A673 (cell line): ENCODE data around the gene BUD23. TPM values are rescaled to one million over a fixed set of nuclear protein-coding genes. Genes with fewer than 3 reads are reported as not detected.
A peak's percentile ranks its signal among the peaks of the same experiment; 100 is the strongest.

Experiments
- BruUV-seq: library from RNA; stranded (reverse); fragments of 400-500 nt; replicated peaks from 2 replicates; lab custom pipeline; 2021; lab: Mats Ljungman, UMichigan
- CTCF ChIA-PET: fragments of 300-600 bp; sonication (Branson Sonifier 250); formaldehyde crosslinking; loops from one replicate; lab custom pipeline; 2022; ENCODE audit warnings: antibody characterized with exemption; lab: Charles Lee
- POLR2A ChIA-PET: fragments of 300-600 bp; sonication (Branson Sonifier 250); formaldehyde crosslinking; loops from one replicate; lab custom pipeline; 2022; ENCODE audit warnings: antibody characterized with exemption; ENCODE audit not compliant: low non-redundant PET; lab: Charles Lee
- DNase-seq: peaks from one replicate; pipeline ENCODE4 v3.0.0-alpha.2; 2015; ENCODE audit warnings: low spot score
- H3K27ac ChIP-seq: fragments of 200-600 bp; sonication (generic); 2 replicates; pipeline ENCODE4 v1.5.1; 2016; ENCODE audit warnings: mixed run types, low read depth, mild to moderate bottlenecking, mixed read lengths, antibody characterized with exemption, low read length; ENCODE audit not compliant: poor library complexity, severe bottlenecking
- H3K27me3 ChIP-seq: fragments of 200-600 bp; sonication (generic); replicated peaks from 2 replicates; pipeline ENCODE4 v1.6.1; 2017; ENCODE audit warnings: mixed run types, low read depth, mild to moderate bottlenecking, mixed read lengths, antibody characterized with exemption, low read length; ENCODE audit not compliant: insufficient read depth, poor library complexity
- H3K36me3 ChIP-seq: fragments of 200-600 bp; sonication (generic); 2 replicates; pipeline ENCODE4 v1.6.1; 2016; ENCODE audit warnings: mixed run types, mild to moderate bottlenecking, mixed read lengths, antibody characterized with exemption, low read length; ENCODE audit not compliant: insufficient read depth, poor library complexity, severe bottlenecking
- H3K4me1 ChIP-seq: fragments of 200-600 bp; sonication (generic); 2 replicates; pipeline ENCODE4 v1.6.1; 2017; ENCODE audit warnings: mixed run types, mild to moderate bottlenecking, mixed read lengths, antibody characterized with exemption, low read length; ENCODE audit not compliant: insufficient read depth, poor library complexity, severe bottlenecking
- H3K4me3 ChIP-seq: fragments of 200-600 bp; sonication (generic); 2 replicates; pipeline ENCODE4 v1.5.1; 2016; ENCODE audit warnings: low read depth, mixed run types, mild to moderate bottlenecking, mixed read lengths, low read length; ENCODE audit not compliant: poor library complexity, severe bottlenecking
- H3K9me3 ChIP-seq: fragments of 200-600 bp; sonication (generic); 2 replicates; pipeline ENCODE4 v1.6.1; 2016; ENCODE audit warnings: mixed run types, low read depth, mild to moderate bottlenecking, mixed read lengths, antibody characterized with exemption, low read length; ENCODE audit not compliant: poor library complexity, severe bottlenecking
- EZH2 ChIP-seq: fragments of 200-600 bp; sonication (generic); IDR thresholded peaks from 2 replicates; pipeline ENCODE4 v1.6.1; 2017; ENCODE audit warnings: borderline replicate concordance, low read depth, mild to moderate bottlenecking, mixed read lengths, antibody characterized with exemption, low read length; ENCODE audit not compliant: poor library complexity, severe bottlenecking
- intact Hi-C: fragments of 100-400 bp; cut with micrococcal nuclease; formaldehyde crosslinking; loops from one replicate; pipeline ENCODE4 v1.10.0; 2022; ENCODE audit not compliant: unreplicated experiment
- total RNA-seq: library from RNA; stranded (reverse); gene quantifications from 2 replicates; pipeline ENCODE4 v1.2.3, GENCODE V29; 2021
- TF ChIP-seq, protein P1 (sequence below): fragments of 300-800, 200-600 bp; sonication (generic); conservative IDR thresholded peaks from 2 replicates; pipeline ENCODE4 v1.5.1; 2017; ENCODE audit warnings: low read depth, mild to moderate bottlenecking, antibody characterized with exemption, low read length, moderate library complexity, mixed read lengths

Gene BUD23
- total RNA-seq, 1 experiment from 2014 or later: 133 TPM

- intact Hi-C loops: loop anchor here (5.0 kb wide), 3 partner anchors 47 to 62 kb away; partner anchors contain the start of genes MLXIPL and STX1A
- POLR2A ChIA-PET: no interaction called here
- H3K27ac ChIP-seq: no peak overlapping the region
Measured at GRCh38 chr7:73668886-73669230, 14.5 kb upstream of the BUD23 start.

GRCh38 chr7:73669288-73669701 lies 14.1 kb upstream of the BUD23 start:
- POLR2A ChIA-PET: no interaction called here
- no TSS peak for BruUV-seq
- intact Hi-C loops: loop anchor here (5.0 kb wide), 3 partner anchors 47 to 62 kb away; partner anchors contain the start of genes MLXIPL and STX1A
- H3K27ac ChIP-seq: no peak overlapping the region
- CTCF ChIA-PET: interaction anchor here (0.8 kb wide), 1 partner anchor 56 kb away, joined by 4 read pairs; no protein-coding TSS in a partner anchor
- no peaks in the 10 kb centered on the region for H3K36me3 ChIP-seq
- no peak for DNase-seq
- no peaks in the 10 kb centered on the region for H3K27me3 ChIP-seq
- H3K4me3 ChIP-seq: peak overlapping the region; percentile 87
- TF ChIP-seq, protein P1, sequence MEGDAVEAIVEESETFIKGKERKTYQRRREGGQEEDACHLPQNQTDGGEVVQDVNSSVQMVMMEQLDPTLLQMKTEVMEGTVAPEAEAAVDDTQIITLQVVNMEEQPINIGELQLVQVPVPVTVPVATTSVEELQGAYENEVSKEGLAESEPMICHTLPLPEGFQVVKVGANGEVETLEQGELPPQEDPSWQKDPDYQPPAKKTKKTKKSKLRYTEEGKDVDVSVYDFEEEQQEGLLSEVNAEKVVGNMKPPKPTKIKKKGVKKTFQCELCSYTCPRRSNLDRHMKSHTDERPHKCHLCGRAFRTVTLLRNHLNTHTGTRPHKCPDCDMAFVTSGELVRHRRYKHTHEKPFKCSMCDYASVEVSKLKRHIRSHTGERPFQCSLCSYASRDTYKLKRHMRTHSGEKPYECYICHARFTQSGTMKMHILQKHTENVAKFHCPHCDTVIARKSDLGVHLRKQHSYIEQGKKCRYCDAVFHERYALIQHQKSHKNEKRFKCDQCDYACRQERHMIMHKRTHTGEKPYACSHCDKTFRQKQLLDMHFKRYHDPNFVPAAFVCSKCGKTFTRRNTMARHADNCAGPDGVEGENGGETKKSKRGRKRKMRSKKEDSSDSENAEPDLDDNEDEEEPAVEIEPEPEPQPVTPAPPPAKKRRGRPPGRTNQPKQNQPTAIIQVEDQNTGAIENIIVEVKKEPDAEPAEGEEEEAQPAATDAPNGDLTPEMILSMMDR: no peak
- no peak for TF ChIP-seq EZH2
- H3K4me1 ChIP-seq: peaks cover 6% of the 10 kb centered on the region
- no peaks in the 10 kb centered on the region for H3K9me3 ChIP-seq

More at GRCh38 chr7:73668886-73669230, 14.5 kb upstream of the BUD23 start:
- Histone ChIP-seq H3K27me3 (no peaks in the 10 kb centered on the region), H3K36me3 (no peaks in the 10 kb centered on the region), H3K4me3 (peak overlapping the region; percentile 87), H3K4me1 (peaks cover 6% of the 10 kb centered on the region), H3K9me3 (no peaks in the 10 kb centered on the region)
- CTCF ChIA-PET: interaction anchor here (0.8 to 1.3 kb wide), 2 partner anchors 25 to 57 kb away, joined by 3 to 4 read pairs; no protein-coding TSS in a partner anchor
- no TSS peak for BruUV-seq
- DNase-seq: no peak
- TF ChIP-seq, protein P1: no peak
- no peak for TF ChIP-seq EZH2

DNA sequence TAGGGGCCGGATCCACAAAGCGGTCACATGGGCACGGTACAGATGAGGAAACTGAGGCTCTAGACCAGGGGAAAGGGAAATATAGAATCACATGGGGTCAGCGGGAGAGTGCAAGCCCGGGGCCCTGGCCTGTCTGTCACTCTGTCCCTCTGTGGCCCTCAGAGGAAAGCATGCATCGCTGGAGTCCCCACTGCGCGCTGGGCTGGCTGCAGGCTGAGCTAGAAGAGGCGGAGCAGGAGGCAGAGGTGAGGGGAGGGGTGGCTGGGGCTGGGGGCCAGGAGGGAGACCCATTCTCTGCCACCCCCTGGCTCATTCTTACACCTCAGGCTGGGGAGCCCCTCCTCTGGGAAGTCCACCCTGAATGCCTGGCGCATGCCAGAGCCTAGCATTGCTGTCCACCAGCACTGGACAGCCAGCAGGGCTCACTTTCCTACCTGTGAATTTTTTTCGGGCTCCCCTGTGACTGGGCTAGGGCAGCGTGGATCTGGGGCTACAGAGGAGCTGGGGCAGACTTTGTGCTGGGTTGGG lies 13.5 kb upstream of the BUD23 start:
- no peak overlapping the region for H3K4me3 ChIP-seq
- TF ChIP-seq, protein P1: no peak
- TF ChIP-seq EZH2: no peak
- no peaks in the 10 kb centered on the region for H3K36me3 ChIP-seq
- DNase-seq: no peak
- BruUV-seq: no TSS peak
- ChIA-PET POLR2A (no interaction called here), CTCF (interaction anchor here (0.8 kb wide), 1 partner anchor 56 kb away, joined by 4 read pairs; no protein-coding TSS in a partner anchor)
- H3K27me3 ChIP-seq: no peaks in the 10 kb centered on the region
- peaks cover 6% of the 10 kb centered on the region for H3K4me1 ChIP-seq
- H3K27ac ChIP-seq: no peak overlapping the region
- intact Hi-C loops: loop anchor here (5.0 kb wide), 3 partner anchors 47 to 63 kb away; partner anchors contain the start of genes MLXIPL and STX1A
- H3K9me3 ChIP-seq: no peaks in the 10 kb centered on the region
